Pancreas (tissue), 10 donors: ENCODE data around the gene IL12B. TPM values are rescaled to one million over a fixed set of nuclear protein-coding genes. Genes with fewer than 3 reads are reported as not detected.
"Not testable (repeated sequence)": the region's sequence is repeated elsewhere in the genome, so short reads cannot be mapped to it uniquely, and the experiment has no call there.

ENCODE experiments used
- ATAC-seq, 4 donors: fragments of 200-7000 bp; cut with Tn5 transposase; one replicate each; pipeline versions ENCODE4 v1.8.0 to v1.9.1; 2020; ENCODE audit warnings: mild to moderate bottlenecking in 4 of 4, moderate library complexity in 4 of 4
- DNase-seq, 6 donors: peaks; one replicate each; pipeline ENCODE4 v3.0.0-alpha.2; 2020
- FAIRE-seq: peaks from 2 replicates; lab custom pipeline; 2012; peaks lifted over from hg19 to GRCh38; lab: Jason Lieb, UNC
- H3K27ac ChIP-seq, 4 donors: fragments of 200-600 bp; sonication (generic); 1 replicate in 3 of 4; 2 replicates in 1 of 4; pipeline versions ENCODE4 v1.5.0 to v1.8.0; 2020
- H3K27me3 ChIP-seq, 4 donors: fragments of 200-600 bp; one replicate each; pipeline ENCODE4 v1.8.0; 2021
- H3K36me3 ChIP-seq, 3 donors: fragments of 200-600 bp; sonication (generic) in 1 of 3; one replicate each; pipeline versions ENCODE4 v1.5.0 to v1.8.0; 2020 to 2021
- H3K4me1 ChIP-seq, 3 donors: fragments of 200-600 bp; one replicate each; pipeline ENCODE4 v1.8.0; 2021
- H3K4me3 ChIP-seq, 4 donors: fragments of 200-600 bp; sonication (generic) in 2 of 4; one replicate each; pipeline versions ENCODE4 v1.5.0 to v1.8.0; 2020 to 2021
- H3K9me3 ChIP-seq, 4 donors: fragments of 200-600 bp; one replicate each; pipeline ENCODE4 v1.8.0; 2021
- CTCF ChIP-seq, 4 donors: fragments of 200-600 bp; sonication (generic) in 3 of 4; IDR thresholded peaks; one replicate each; pipeline versions ENCODE4 v1.5.0 to v1.8.0; 2021; ENCODE audit warnings: antibody characterized with exemption in 4 of 4
- WGBS, 2 donors: extraction: QIAGEN DNeasy Blood & Tissue Kit; methylation state at CpG; one replicate each; pipeline ENCODE4 v1.1.7; 2013; 5-methylcytosine and 5-hydroxymethylcytosine counted together
- intact Hi-C, 3 donors: fragments of 100-400 bp; cut with DNase I; formaldehyde crosslinking; loops; one replicate each; pipeline versions ENCODE4 v1.11.1 to v1.14.2; 2022
- polyA plus RNA-seq, 2 donors: library from polyadenylated mRNA; stranded (reverse); fragments of 200-250 nt; gene quantifications; one replicate each; pipeline ENCODE4 v1.2.3, GENCODE V29; 2013
- total RNA-seq, 6 donors: library from RNA; stranded (reverse); fragmentation: NEBNext Ultra II Directional in 4 of 6; extraction: Animal tissue kit (Norgen Biotek cat#: 25700) in 4 of 6; gene quantifications; one replicate each; pipeline versions ENCODE4 v1.2.1 to v1.2.4, GENCODE V29; 2021 to 2023
- donor health status: healthy with polysubstance abuse.
- donor health status: DM: no; HTN: no; CAD: no; lungs with moderate emphysema.
- donor health status: DM: no; HTN: no; CAD: no.
- donor health status: control.
- donor health status: control.
- donor health status: Bipolar disorder and iron deficiency.
- donor health status: DM: yes; HTN: yes; CAD: no.
- donor health status: DM: no; HTN: no; CAD: no.
- donor health status: DM: no; HTN: no; CAD: no.
- donor health status: DM: yes; HTN: yes; CAD: no.

IL12B gene
- total RNA-seq (not detected), polyA plus RNA-seq (not detected)

- H3K4me1 ChIP-seq, result no peaks in the 10 kb centered on the region
- no peaks in the 10 kb centered on the region for H3K36me3 ChIP-seq
- TF ChIP-seq CTCF (IDR thresholded peaks at IDR 0.05), result no peak
- no peak for DNase-seq
- peak within 1 kb of the TSS in 3 of 4 donors; percentile 5 to 45 (median 27) for H3K4me3 ChIP-seq
- WGBS, 2 donors, result 36 to 50% methylated on average over 4 of the region's 4 CpGs
- no peak for FAIRE-seq
- peaks cover 0 to 15% (median 0%) of the 10 kb centered on the region in 4 donors for H3K27me3 ChIP-seq
- H3K27ac ChIP-seq, result no peak within 1 kb of the TSS
- H3K9me3 ChIP-seq, result no peaks in the 10 kb centered on the region
- no peak for ATAC-seq
- intact Hi-C loops, result no loop called here
Measured at GRCh38 chr5:159330131-159330800, at the start of gene IL12B. IL12B (minus strand) TSS chr5:159330487; CDS start chr5:159326782, 3,705 bp downstream.

- H3K27ac ChIP-seq, result no peak overlapping the region
- DNase-seq (no peak), FAIRE-seq (no peak), ATAC-seq (no peak)
- no peaks in the 10 kb centered on the region for H3K36me3 ChIP-seq
- H3K4me3 ChIP-seq, result no peak overlapping the region
- peaks cover 0 to 3% (median 0%) of the 10 kb centered on the region in 4 donors for H3K27me3 ChIP-seq
- intact Hi-C loops, result no loop called here
- TF ChIP-seq CTCF (IDR thresholded peaks at IDR 0.05), result no peak
- H3K4me1 ChIP-seq, result no peaks in the 10 kb centered on the region
- no peaks in the 10 kb centered on the region for H3K9me3 ChIP-seq
Measured at GRCh38 chr5:159377653-159378052, 47.4 kb upstream of the IL12B start.

- H3K27me3 ChIP-seq, DNase-seq, H3K36me3 ChIP-seq, H3K4me1 ChIP-seq, ATAC-seq, H3K9me3 ChIP-seq, H3K4me3 ChIP-seq, FAIRE-seq, intact Hi-C loops, H3K27ac ChIP-seq: not testable (repeated sequence)
- WGBS, 2 donors, result 38 to 40% methylated on average over 1 of the region's 1 CpG
Measured at GRCh38 chr5:159367866-159368265, 37.6 kb upstream of the IL12B start.

GRCh38 chr5:159366776-159367175 is 36.5 kb upstream of the IL12B start:
- H3K36me3 ChIP-seq, H3K4me1 ChIP-seq, DNase-seq, FAIRE-seq, H3K4me3 ChIP-seq, intact Hi-C loops, ATAC-seq, H3K9me3 ChIP-seq, H3K27me3 ChIP-seq, H3K27ac ChIP-seq: not testable (repeated sequence)
- WGBS, 2 donors, result 83 to 92% methylated on average over 5 of the region's 5 CpGs

GRCh38 chr5:159362220-159362619 is 31.9 kb upstream of the IL12B start:
- intact Hi-C loops, result no loop called here
- no peak for TF ChIP-seq CTCF (IDR thresholded peaks at IDR 0.05)
- FAIRE-seq (no peak), DNase-seq (no peak), ATAC-seq (peak in 2 of 4 donors; percentile 41 to 60)
- Histone ChIP-seq H3K4me3 (no peak overlapping the region), H3K4me1 (no peaks in the 10 kb centered on the region), H3K27ac (no peak overlapping the region), H3K9me3 (no peaks in the 10 kb centered on the region), H3K27me3 (no peaks in the 10 kb centered on the region), H3K36me3 (no peaks in the 10 kb centered on the region)

GRCh38 chr5:159359871-159360270 is 29.6 kb upstream of the IL12B start:
- H3K9me3 ChIP-seq, intact Hi-C loops, H3K27ac ChIP-seq, DNase-seq, H3K4me1 ChIP-seq, FAIRE-seq, H3K4me3 ChIP-seq, H3K36me3 ChIP-seq, ATAC-seq, H3K27me3 ChIP-seq: not testable (repeated sequence)
- WGBS, 2 donors, result 60 to 78% methylated on average over 7 of the region's 7 CpGs
